HG03460 (cell line): ENCODE results near the gene ANKMY2.

Experiments
- ATAC-seq: cut with Tn5 transposase; IDR thresholded peaks from one replicate; pipeline ENCODE4 v1.9.1; 2021; ENCODE audit not compliant: unreplicated experiment

The ANKMY2 gene

DNA sequence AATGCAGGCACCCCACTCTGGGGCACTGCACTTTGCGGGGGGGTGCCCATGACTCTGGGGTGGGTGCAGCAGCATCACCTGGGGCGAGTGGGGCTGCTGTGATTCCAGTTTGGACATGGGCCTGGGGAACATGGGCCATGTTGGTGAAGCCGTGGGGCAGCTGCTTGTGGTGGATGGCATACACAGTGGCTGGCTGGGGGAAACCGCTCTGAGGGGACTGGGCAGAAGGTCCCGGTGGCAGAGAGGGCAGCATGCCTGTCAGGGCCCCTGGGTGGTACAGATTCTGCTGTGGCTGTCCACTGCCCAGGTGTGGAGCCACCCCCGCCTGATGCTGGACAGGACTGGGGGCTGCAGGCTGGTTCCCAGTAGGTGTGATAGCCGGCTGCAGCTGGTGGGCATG lies 61.7 kb downstream of the ANKMY2 start:
- no peak for ATAC-seq

DNA sequence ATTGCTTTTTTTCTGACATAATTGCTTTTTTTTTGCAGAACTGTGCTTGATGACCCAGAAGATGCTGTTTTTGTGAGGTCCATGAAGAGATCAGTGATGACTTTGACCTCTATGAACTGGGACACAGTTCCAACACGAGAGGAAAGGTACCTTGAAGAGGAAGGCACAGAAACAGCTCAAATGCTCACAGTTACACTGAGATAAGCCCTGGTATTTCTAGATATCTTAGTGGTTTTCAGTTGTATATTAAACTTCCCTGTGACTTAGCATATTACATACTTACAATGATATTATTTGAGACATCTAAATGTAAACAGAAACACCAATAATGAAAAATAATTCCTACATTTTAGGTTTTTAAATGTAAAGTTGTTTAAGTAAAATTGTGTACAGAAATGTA lies 64.3 kb downstream of the ANKMY2 start:
- ATAC-seq = no peak

- no peak for ATAC-seq
Measured at GRCh38 chr7:16579216-16579615, 66.3 kb downstream of the ANKMY2 start.

GRCh38 chr7:16571941-16572340 lies 73.6 kb downstream of the ANKMY2 start:
- no peak for ATAC-seq

GRCh38 chr7:16564909-16565426 lies 80.6 kb downstream of the ANKMY2 start:
- ATAC-seq = peak; percentile 46

DNA sequence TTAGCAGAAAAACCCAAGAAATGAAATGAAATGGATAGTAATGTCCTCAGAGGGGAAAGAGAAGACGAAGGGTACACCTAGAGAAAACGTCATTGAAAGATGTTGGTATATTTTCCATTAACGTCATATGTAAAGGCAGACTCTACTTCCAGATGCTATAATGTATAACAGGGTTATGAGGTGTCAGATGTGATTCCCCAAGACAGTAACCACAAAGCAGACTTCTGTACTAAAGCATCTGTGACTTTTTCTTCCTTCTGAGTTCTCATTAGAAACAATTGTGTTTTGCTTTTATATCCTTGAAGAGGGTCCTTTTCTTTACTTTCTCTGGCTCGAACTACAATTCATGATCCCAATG lies 81.6 kb downstream of the ANKMY2 start:
- peak; percentile 47 for ATAC-seq

DNA sequence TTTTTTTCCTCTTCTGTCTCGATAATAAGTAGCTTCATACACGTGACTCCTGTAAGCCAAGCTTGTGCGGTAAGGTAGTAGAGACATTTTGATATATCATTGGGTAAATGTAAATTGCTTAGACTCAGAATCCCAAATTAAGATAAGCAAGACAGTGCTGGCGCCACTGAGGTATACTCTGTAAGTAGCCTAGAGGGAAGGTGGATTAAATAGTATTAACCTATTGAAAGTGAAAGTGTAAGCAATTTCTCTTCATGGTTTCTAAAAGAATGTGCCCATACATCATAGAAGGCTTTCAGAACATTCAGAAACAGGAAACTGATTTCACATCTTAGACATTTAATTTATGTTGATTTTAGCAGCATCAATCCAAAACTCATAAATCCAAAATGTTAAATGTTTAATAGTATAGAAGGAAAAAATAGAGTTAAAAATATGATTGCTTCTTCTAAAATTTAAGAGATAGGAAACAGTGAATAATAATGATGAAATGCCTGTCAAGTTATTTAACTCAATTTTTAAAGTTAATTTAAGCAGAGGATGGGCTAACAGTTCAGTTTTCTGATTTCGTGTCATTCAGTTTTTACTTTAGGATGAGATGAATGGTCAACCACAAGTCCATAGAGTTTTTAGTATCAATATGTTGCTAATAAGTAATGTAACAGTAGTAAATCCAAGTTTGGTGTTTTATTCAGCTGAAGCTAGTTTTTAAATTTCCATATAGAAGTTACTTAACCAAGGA lies 82.1 kb downstream of the ANKMY2 start:
- peak; percentile 83 for ATAC-seq

- ATAC-seq = no peak
Measured at GRCh38 chr7:16562456-16563220, 82.9 kb downstream of the ANKMY2 start.

DNA sequence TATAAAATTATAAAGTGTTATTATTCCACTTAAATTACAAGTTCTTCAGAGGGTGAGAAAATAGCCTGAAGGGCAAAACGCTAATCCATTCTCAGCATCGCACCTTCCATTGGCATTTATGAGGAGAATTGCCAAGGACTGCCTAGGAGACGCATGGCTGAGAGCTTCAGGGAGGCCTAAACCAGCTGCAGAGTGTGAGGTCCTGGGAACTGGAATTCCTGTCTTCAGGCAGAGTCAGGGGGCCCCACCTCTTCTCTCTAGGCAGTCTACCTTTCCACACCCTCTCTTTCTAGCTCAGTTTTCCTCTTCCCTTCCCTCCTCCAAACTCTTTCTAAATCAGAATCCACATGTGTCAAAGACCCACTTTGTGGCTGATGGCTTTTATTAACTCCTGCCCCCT lies 83.6 kb downstream of the ANKMY2 start:
- ATAC-seq = no peak

DNA sequence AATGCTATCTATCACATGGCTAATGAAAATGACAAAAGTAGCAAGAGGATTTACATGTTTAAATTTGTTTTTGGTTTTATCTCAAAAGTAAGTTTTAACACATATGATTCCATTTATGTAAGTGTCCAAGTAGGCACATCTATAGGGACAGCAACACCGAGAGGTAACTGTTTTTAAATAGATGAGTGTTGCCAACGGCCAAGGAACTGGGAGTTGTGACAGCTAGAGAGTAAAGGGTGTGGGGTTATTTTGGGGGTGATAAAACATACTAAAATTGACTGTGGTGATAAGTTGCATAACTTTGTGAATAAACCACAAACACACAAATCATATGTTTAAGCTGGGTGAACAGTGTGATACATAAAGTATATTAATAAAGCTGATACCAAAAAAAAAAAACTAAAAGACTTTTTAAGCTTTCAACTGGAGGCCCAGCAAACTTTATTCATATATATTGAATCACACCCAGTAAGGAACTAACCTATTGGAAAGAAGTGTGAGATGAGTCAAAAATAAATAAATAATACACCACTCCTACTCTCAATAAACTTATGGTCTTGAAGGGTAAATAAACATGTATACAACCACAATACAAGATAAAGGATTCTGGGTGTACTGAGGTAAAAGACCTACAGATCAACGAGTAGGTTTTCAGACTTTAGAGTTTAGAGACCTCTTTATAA lies 85.9 kb downstream of the ANKMY2 start:
- ATAC-seq = no peak

GRCh38 chr7:16558761-16559302 lies 86.7 kb downstream of the ANKMY2 start:
- ATAC-seq = no peak

GRCh38 chr7:16556359-16556758 lies 89.2 kb downstream of the ANKMY2 start:
- no peak for ATAC-seq

DNA sequence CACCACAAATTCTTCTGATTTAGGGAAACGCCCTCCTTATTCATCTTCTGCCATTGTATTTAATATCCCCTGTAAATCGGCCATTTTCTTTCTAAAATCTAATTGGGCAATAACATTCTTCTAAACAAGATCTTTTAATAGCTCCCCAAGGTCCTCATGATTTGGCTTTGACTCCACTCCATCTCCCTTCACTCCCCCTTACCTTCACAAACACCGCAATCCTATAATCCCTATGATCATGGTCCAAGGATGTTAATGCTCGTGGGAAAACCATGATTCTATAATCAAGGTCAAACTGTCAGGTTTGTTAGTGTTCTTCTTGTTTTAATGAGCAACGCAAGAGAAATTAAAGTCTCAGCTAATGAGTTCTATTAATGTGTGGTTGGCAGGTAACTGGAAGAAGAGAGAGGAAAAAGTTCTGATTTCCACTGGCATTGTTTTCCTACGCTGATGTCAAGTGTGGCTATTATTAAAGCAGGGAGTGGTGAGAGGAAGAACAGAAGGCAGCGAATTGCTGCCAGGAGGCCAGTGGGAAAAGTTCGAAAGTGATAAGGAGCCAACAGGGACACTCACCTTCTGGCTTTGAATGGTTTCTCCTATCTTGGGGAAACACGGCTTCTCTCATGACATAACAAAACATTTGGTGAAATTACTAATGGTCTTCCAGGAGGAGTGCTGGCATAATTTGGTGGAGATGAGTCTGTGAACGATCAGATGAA lies 90.9 kb downstream of the ANKMY2 start:
- ATAC-seq = no peak

DNA sequence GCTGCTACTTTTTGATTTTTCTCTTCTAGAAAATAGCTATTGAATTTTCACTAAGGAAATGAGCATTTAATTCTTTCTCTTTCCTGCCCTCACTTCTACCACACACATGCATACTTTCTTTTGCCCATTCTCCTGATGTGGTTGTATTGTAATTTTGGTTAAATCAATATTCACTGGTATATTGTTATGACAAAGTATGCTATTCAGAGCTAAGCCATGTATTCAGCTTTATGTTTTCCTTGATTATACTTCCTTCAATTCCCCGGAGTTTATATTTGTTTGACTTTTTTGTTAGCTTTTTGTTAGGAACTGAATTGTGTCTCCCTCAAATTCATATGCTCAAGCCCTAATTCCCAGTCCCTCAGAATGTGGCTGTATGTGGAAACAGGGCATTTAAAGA lies 94.9 kb downstream of the ANKMY2 start:
- no peak for ATAC-seq
